HEK293T (cell line): Measurements from ENCODE around the gene LCN12.

Source experiments
- CTCF ChIA-PET: fragments of 350-600 bp; formaldehyde crosslinking; extraction: SDS; loops from one replicate; lab custom pipeline; 2021; ENCODE audit warnings: antibody characterized with exemption, inconsistent platforms; lab: Yijun Ruan, JAX
- POLR2A ChIA-PET: fragments of 350-600 bp; formaldehyde crosslinking; extraction: SDS; loops from one replicate; lab custom pipeline; 2020; ENCODE audit warnings: antibody characterized with exemption, inconsistent platforms; lab: Yijun Ruan, JAX
- DNase-seq: peaks from one replicate; pipeline ENCODE4 v3.0.0; 2012; ENCODE audit warnings: mixed read lengths; ENCODE audit errors: extremely low spot score
- ARNT ChIP-seq: fragments of 450-650 bp; IDR thresholded peaks from 2 replicates; pipeline ENCODE4 v1.6.1; 2017; ENCODE audit warnings: mild to moderate bottlenecking
- BHLHE40 ChIP-seq: fragments of 450-650 bp; IDR thresholded peaks from 2 replicates; pipeline ENCODE4 v1.6.1; 2016; ENCODE audit warnings: mild to moderate bottlenecking, moderate library complexity, borderline replicate concordance
- CTBP1 ChIP-seq: fragments of 450-650 bp; IDR thresholded peaks from 2 replicates; pipeline ENCODE4 v1.6.1; 2016; ENCODE audit warnings: borderline replicate concordance
- ELF4 ChIP-seq: fragments of 450-650 bp; IDR thresholded peaks from 2 replicates; pipeline ENCODE4 v1.6.1; 2017; ENCODE audit warnings: antibody characterized with exemption
- FOXA1 ChIP-seq: fragments of 450-650 bp; IDR thresholded peaks from 2 replicates; pipeline ENCODE4 v1.6.1; 2016; ENCODE audit warnings: mild to moderate bottlenecking
- FOXK2 ChIP-seq: fragments of 450-650 bp; IDR thresholded peaks from 2 replicates; pipeline ENCODE4 v1.6.1; 2016; ENCODE audit warnings: mild to moderate bottlenecking
- FOXM1 ChIP-seq: fragments of 450-650 bp; IDR thresholded peaks from 2 replicates; pipeline ENCODE4 v1.6.1; 2017; ENCODE audit warnings: mild to moderate bottlenecking, borderline replicate concordance
- HDGF ChIP-seq: fragments of 450-650 bp; IDR thresholded peaks from 2 replicates; pipeline ENCODE4 v1.6.1; 2017; ENCODE audit warnings: antibody characterized with exemption, borderline replicate concordance
- L3MBTL2 ChIP-seq: fragments of 450-650 bp; conservative IDR thresholded peaks from 2 replicates; pipeline ENCODE4 v1.6.1; 2016; ENCODE audit warnings: mild to moderate bottlenecking
- LEF1 ChIP-seq: fragments of 450-650 bp; IDR thresholded peaks from 2 replicates; pipeline ENCODE4 v1.6.1; 2017; ENCODE audit warnings: mild to moderate bottlenecking, borderline replicate concordance
- NFRKB ChIP-seq: fragments of 450-650 bp; IDR thresholded peaks from 2 replicates; pipeline ENCODE4 v1.6.1; 2016; ENCODE audit warnings: mild to moderate bottlenecking, moderate library complexity
- PKNOX1 ChIP-seq: fragments of 450-650 bp; IDR thresholded peaks from 2 replicates; pipeline ENCODE4 v1.6.1; 2016
- SP1 ChIP-seq: fragments of 450-650 bp; IDR thresholded peaks from 2 replicates; pipeline ENCODE4 v1.6.1; 2017
- SUZ12 ChIP-seq: fragments of 450-650 bp; IDR thresholded peaks from 2 replicates; pipeline ENCODE4 v1.6.1; 2016; ENCODE audit warnings: mild to moderate bottlenecking
- TARDBP ChIP-seq: fragments of 450-650 bp; IDR thresholded peaks from 2 replicates; pipeline ENCODE4 v1.6.1; 2016
- ZNF384 ChIP-seq: fragments of 450-650 bp; IDR thresholded peaks from 2 replicates; pipeline ENCODE4 v1.6.1; 2016

LCN12 gene

GRCh38 chr9:136930014-136930413 is 22.1 kb upstream of the LCN12 start:
- ChIA-PET CTCF (no interaction called here), POLR2A (no interaction called here)
- DNase-seq, result no peak
- no peak for TF ChIP-seq ARNT

- ChIA-PET CTCF (no interaction called here), POLR2A (no interaction called here)
- TF ChIP-seq ARNT, result no peak
- no peak for DNase-seq
Observed at GRCh38 chr9:136931611-136932130, 20.4 kb upstream of the LCN12 start.

GRCh38 chr9:136934277-136934676 is 17.8 kb upstream of the LCN12 start:
- ChIA-PET CTCF (no interaction called here), POLR2A (no interaction called here)
- no peak for TF ChIP-seq FOXK2
- no peak for TF ChIP-seq SP1
- TF ChIP-seq PKNOX1, result no peak
- TF ChIP-seq L3MBTL2, result no peak
- TF ChIP-seq ARNT, result no peak
- TF ChIP-seq LEF1, result no peak
- TF ChIP-seq ZNF384, result no peak
- TF ChIP-seq FOXA1, result no peak
- TF ChIP-seq BHLHE40, result no peak
- DNase-seq, result no peak

GRCh38 chr9:136935651-136936050 is 16.4 kb upstream of the LCN12 start:
- TF ChIP-seq LEF1 (no peak), TARDBP (no peak), SP1 (no peak), FOXK2 (no peak), BHLHE40 (no peak), SUZ12 (no peak), HDGF (no peak), ZNF384 (no peak), FOXA1 (no peak), L3MBTL2 (no peak), ARNT (no peak)
- DNase-seq, result no peak
- ChIA-PET CTCF (no interaction called here), POLR2A (no interaction called here)

GRCh38 chr9:136936645-136937170 is 15.4 kb upstream of the LCN12 start:
- ChIA-PET CTCF (no interaction called here), POLR2A (no interaction called here)
- no peak for DNase-seq
- TF ChIP-seq BHLHE40, result no peak
- no peak for TF ChIP-seq PKNOX1
- TF ChIP-seq LEF1, result no peak
- no peak for TF ChIP-seq SP1
- TF ChIP-seq FOXK2, result no peak
- no peak for TF ChIP-seq FOXA1

- CTCF ChIA-PET, result no interaction called here
- DNase-seq, result no peak
- no peak for TF ChIP-seq FOXA1
- no peak for TF ChIP-seq PKNOX1
- TF ChIP-seq HDGF, result no peak
- no peak for TF ChIP-seq FOXM1
- no peak for TF ChIP-seq ELF4
- no peak for TF ChIP-seq BHLHE40
- TF ChIP-seq FOXK2, result no peak
- TF ChIP-seq SP1, result no peak
- no peak for TF ChIP-seq ARNT
- no peak for TF ChIP-seq SUZ12
- TF ChIP-seq ZNF384, result no peak
- no peak for TF ChIP-seq LEF1
- TF ChIP-seq L3MBTL2, result no peak
- no peak for TF ChIP-seq TARDBP
- TF ChIP-seq CTBP1, result no peak
- no peak for TF ChIP-seq NFRKB
- POLR2A ChIA-PET, result no interaction called here
Observed at GRCh38 chr9:136937186-136938001, 14.7 kb upstream of the LCN12 start.
